ENCODE measurements around the gene TMEM9.
"Not testable (repeated sequence)": the region's sequence is repeated elsewhere in the genome, so short reads cannot be mapped to it uniquely, and the experiment has no call there.

The TMEM9 gene

DNA sequence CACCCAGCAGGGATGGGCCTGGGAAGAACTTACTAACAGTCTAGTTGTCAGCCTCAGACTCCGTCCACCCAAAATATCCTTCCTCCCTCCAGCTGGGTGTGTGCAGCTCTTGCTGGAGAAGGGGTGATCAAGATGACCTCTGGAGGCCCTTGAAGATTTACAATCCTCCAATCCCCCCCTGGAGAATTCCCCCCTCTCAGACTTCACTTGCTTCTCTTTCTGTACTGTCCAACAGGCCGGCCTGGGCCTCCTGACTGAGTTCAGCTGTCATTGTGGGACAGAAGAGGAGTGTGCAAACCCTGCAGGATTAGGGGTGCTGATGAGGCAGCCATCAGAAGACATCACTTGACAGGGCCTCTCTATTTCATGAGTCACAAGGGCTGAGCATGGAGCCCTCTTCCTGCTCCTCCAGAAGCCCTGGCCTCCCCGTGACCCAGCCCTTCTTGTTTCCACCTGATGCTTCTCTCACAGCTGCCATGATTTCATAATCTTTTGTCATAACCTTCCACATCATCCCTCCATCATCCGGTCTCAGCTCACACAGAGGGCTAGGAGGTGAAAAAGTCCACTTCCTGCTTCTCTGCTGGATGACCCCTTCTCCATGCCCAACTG, 18.8 kb upstream of the TMEM9 start:
- DNase-seq, result peak; percentile 27

GRCh38 chr1:201172326-201172725, 18.1 kb upstream of the TMEM9 start:
- no peak for DNase-seq

GRCh38 chr1:201171063-201172036, 17.1 kb upstream of the TMEM9 start:
- DNase-seq, result no peak

GRCh38 chr1:201170533-201171062, 16.3 kb upstream of the TMEM9 start:
- no peak for DNase-seq

DNA sequence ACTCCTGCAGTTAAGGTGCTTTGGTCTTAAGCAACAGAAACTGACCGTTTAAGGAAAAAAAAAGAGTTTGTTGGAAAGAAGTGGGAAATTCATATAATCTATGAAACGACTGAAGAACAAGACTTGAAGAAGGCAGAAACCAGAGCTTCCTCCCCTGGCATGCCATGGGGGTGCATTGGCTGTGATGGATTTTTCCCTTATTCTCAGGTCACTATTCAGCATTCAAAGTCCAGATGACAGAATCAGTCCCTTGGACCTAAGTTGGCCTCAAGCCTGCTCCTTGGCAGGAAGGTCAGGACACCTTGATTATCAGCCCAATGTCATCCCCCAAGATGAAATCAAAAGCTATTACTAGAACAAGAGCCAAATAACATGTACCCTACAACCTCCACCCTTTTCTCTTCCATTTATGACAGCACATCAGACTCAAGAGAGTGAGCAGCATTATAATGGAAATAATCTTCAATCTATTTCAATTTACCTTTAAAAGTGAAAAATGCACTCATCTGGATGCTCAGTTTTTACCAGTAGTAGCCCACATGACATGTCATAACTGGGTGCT, 15.8 kb upstream of the TMEM9 start:
- no peak for DNase-seq

DNA sequence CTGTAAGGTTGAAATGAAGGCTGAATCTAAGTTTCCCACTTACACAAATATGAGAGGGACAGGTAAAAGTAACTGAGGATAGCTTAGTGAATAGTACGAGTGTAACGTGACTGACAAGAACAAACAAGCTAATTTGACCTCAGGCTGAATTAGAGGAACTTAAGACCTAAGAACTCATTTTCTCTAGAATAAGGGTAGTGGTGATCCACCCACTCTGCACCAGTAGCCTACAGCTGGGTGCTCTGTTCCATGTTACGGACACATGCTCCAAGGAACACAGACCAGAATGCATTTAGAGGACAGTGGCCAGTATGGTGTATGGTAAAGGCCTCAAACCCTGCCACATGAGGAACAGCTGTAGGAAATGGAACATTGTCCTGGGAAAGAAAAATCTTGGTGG, 14.9 kb upstream of the TMEM9 start:
- no peak for DNase-seq

DNA sequence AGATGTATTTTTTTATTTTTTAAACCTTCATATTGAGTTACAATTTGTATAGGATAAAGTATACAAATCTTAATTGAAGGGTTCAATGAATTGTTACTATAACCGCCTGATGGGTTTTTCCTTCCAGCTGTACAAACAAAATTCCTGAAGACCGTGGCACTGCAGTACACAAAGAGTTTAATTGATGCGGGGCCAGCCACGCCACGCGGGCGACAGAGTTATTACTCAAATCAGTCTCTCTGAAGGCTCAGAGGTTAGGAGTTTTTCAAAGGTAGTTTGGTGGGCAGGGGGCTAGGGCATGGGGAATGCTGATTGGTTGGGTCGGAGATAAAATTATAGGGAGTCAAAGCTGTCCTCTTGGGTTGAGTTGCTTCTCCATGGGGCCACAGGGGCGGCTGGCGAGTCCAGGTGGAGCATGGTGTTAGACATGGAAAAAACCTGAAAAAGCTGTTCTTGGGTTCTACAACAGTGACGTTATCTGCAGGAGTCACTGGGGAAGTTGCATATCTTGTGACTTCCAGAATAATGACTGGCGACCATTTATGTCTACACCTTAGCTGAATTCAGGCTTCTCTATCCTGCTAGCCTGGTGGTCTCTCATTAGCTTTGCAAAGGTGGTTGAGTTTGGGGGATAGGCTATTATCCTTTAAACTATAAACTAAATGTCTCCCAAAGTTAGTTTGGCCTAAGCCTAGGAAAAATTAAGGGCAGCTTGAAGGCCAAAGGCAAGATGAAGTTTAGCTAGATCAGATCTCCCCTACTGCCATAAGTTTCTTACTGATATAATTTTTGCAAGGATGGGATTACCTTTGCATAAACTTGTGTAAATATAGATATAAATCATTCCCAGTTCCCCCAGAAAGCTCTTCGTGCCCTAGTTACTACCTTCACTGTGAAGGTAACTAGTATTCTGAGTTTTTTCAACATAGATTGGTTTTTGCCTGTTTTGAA, 13.0 kb upstream of the TMEM9 start:
- no peak for DNase-seq

- DNase-seq, result no peak
Measured at GRCh38 chr1:201164645-201165044, 10.4 kb upstream of the TMEM9 start.

- DNase-seq, result no peak
Measured at GRCh38 chr1:201163707-201164106, 9.4 kb upstream of the TMEM9 start.

DNA sequence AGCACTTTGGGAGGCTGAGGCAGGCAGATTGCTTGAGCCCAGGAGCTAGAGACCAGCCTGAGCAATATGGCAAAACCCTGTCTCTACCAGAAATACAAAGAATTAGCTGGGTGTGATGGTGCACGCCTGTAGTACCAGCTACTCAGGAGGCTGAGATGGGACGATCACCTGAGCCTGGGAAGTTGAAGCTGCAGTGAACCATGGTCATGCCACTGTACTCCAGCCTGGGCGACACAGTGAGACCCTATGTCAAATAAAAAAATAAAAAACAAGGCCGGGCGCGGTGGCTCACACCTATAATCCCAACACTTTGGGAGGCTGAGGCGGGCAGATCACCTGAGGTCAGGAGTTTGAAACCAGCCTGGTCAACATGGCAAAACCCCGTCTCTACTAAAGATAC, 8.8 kb upstream of the TMEM9 start:
- not testable (repeated sequence) for DNase-seq

DNA sequence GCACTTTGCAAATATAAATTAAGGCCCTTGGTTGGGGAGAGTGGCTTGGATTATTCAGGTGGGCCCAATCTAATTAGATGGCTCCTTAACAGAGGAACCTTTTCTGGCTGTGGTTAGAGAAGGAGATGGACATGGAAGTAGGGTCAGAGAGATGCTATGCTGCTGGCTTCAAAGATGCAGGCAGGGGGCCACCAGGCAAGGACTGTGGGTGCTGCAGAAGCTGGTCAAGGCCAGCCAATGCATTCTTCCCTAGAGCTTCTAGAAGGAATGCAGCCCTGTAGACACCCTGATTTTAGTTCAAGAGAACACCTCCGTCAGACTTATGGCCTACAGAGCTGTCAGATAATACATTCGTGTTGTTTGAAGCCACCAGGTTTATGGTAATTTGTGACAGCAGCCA, 3.7 kb upstream of the TMEM9 start:
- DNase-seq, result no peak

- DNase-seq, result no peak
Measured at GRCh38 chr1:201156819-201157218, 2.5 kb upstream of the TMEM9 start.

DNA sequence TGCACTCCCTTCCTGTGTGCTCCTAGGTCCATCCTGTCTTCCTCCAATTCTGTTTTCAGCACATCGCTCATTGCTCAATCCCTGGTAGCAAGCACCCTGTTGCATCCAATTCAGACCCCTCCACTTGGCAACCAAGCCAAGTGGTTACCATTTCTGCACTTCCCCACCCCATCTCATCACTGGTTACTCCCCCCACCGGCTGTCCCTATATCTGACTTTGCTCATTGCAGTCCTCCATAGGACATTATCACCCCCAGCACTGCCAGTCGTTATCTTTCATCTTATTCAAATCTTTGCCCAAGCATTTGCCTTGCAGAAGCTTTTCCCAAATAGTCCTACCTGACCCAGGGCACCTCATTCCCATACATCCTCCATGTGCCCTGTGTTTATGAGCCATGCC, 2.1 kb upstream of the TMEM9 start:
- DNase-seq, result no peak

GRCh38 chr1:201155354-201155753, 1.1 kb upstream of the TMEM9 start:
- no peak for DNase-seq

DNA sequence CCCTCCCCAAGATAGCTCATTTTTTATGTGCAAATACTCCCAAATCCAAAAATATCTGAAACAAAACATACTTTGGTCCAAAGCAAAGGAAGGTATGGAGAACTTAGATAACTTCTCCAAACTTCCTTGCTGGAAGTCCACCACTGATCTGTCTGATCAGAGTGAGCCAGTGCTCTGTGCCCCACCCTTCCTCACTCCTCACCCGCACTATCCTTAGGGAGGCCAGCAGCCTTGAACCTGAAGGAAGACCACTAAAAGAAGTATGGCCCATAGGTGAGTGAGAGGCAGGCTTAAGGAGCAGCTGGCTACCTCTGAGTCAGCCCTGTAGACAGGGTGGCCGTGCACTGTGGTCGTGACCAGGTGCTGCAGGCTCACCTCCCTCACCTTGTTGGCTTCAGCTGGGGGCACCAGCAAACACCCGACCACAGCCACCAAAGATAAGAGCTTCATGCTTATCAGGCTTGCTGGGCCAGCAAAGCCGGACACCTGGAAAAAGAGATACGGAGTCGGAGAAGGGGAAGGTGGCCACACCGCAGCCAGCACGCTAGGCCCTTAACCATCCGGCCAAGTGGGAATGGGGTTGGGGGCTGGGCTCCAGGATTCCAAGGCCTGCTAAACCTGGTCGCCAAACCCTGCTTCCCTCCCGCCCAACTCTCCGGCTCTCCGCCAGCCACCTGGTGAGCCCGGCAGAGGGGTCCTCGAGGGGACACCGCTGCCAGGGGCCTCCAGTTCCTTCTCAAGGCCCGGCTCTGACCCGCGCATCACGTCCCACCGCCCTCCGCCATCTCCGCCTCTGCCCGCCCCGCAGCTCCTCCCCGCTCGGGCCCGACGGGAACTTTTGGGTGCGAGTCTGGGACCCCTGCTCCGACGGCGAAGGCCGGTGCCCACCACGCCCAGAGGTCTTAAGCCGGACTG, 543 bp downstream of the TMEM9 start:
- DNase-seq, result peak; percentile 51

GRCh38 chr1:201149400-201149799, 4.9 kb downstream of the TMEM9 start:
- no peak for DNase-seq

DNA sequence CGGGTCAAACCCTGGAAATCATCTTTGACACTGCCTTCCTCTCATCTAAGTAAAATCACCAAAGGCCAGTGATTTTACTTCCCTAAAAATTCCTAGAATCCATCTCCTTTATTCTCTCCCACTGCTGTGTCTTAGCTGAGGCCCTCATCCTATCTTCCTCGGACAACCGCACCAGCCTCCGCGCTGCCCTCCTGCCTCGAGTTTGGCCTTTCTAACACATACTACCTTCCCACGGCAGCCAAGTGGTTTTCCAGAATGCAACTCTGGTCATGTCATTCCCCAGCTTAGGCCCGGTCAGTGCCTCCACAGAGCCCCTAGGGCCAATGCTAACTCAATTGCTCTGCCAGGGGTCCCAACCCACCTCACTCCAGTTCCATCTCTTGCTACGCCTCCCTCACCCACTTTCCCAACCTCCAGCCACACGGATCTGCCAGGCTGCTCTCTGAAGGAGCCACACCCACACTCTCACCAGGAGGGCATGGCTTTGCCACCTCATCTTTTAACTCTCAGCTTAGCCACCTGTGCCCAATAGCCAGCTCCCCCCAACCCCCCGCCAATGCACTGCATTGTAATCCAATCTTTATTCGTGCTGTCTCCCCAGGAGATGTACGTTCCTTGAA, 6.8 kb downstream of the TMEM9 start:
- no peak for DNase-seq

- no peak for DNase-seq
Measured at GRCh38 chr1:201146626-201147390, 7.5 kb downstream of the TMEM9 start.

- DNase-seq, result no peak
Measured at GRCh38 chr1:201145816-201146215, 8.5 kb downstream of the TMEM9 start.

- DNase-seq, result no peak
Measured at GRCh38 chr1:201145132-201145531, 9.1 kb downstream of the TMEM9 start.
